PC-3 (cell line): ENCODE measurements around the gene PER2. TPM values are rescaled to one million over a fixed set of nuclear protein-coding genes. Genes with fewer than 3 reads are reported as not detected.

Experiments
- ATAC-seq: fragments of 200-7000 bp; cut with Tn5 transposase; 2 replicates; pipeline ENCODE4 v1.9.1; 2020; ENCODE audit warnings: mild to moderate bottlenecking, moderate library complexity
- BruUV-seq: library from RNA; stranded (reverse); fragments of 400-500 nt; replicated peaks from 2 replicates; lab custom pipeline; 2021; lab: Mats Ljungman, UMichigan
- CTCF ChIA-PET: fragments of 300-600 bp; sonication (Branson Sonifier 250); formaldehyde crosslinking; loops from one replicate; lab custom pipeline; 2022; ENCODE audit warnings: antibody characterized with exemption; lab: Charles Lee
- POLR2A ChIA-PET: fragments of 300-600 bp; sonication (Branson Sonifier 250); formaldehyde crosslinking; loops from one replicate; lab custom pipeline; 2022; ENCODE audit warnings: antibody characterized with exemption; ENCODE audit not compliant: unreplicated experiment; lab: Charles Lee
- DNase-seq: peaks from one replicate; pipeline ENCODE4 v3.0.0-alpha.2; 2015
- H2AFZ ChIP-seq: fragments of 300-600 bp; sonication (generic); 2 replicates; pipeline ENCODE4 v1.6.0; 2016; ENCODE audit warnings: antibody characterized with exemption, low read length
- H3F3A ChIP-seq: fragments of 300-600 bp; sonication (generic); one replicate; pipeline ENCODE4 v1.6.0; 2017; ENCODE audit warnings: antibody characterized with exemption, low read length, control low read depth, mild to moderate bottlenecking; ENCODE audit not compliant: unreplicated experiment
- H3K27ac ChIP-seq: fragments of 300-600 bp; sonication (generic); 2 replicates; pipeline ENCODE4 v1.5.1; 2016; ENCODE audit warnings: mild to moderate bottlenecking, low read length
- H3K27me3 ChIP-seq: fragments of 300-600 bp; sonication (generic); 2 replicates; pipeline ENCODE4 v1.6.1; 2016; ENCODE audit warnings: low read length, mixed read lengths
- H3K36me3 ChIP-seq: fragments of 300-600 bp; sonication (generic); 2 replicates; pipeline ENCODE4 v1.6.1; 2016; ENCODE audit warnings: low read depth, mixed run types, low read length, mixed read lengths
- H3K4me1 ChIP-seq: fragments of 300-600 bp; sonication (generic); 2 replicates; pipeline ENCODE4 v1.5.1; 2016; ENCODE audit warnings: low read length; ENCODE audit not compliant: insufficient read depth
- H3K4me2 ChIP-seq: fragments of 300-600 bp; sonication (generic); 2 replicates; pipeline ENCODE4 v1.6.0; 2016; ENCODE audit warnings: low read length
- H3K4me3 ChIP-seq: fragments of 300-600 bp; sonication (generic); 2 replicates; pipeline ENCODE4 v1.5.1; 2016; ENCODE audit warnings: mild to moderate bottlenecking, low read length, mixed read lengths
- H3K79me2 ChIP-seq: fragments of 300-600 bp; sonication (generic); 2 replicates; pipeline ENCODE4 v1.6.1; 2017; ENCODE audit warnings: low read length, mixed read lengths
- H3K9ac ChIP-seq: fragments of 300-600 bp; sonication (generic); 2 replicates; pipeline ENCODE4 v1.6.0; 2016; ENCODE audit warnings: mild to moderate bottlenecking, low read length
- H3K9me2 ChIP-seq: fragments of 300-600 bp; sonication (generic); replicated peaks from 2 replicates; pipeline ENCODE4 v1.6.1; 2016; ENCODE audit warnings: mixed run types, low read length, mixed read lengths
- H3K9me3 ChIP-seq: fragments of 300-600 bp; sonication (generic); 2 replicates; pipeline ENCODE4 v1.6.1; 2016; ENCODE audit warnings: low read length, mixed read lengths
- H4K20me1 ChIP-seq: fragments of 300-600 bp; sonication (generic); 2 replicates; pipeline ENCODE4 v1.6.1; 2016; ENCODE audit warnings: low read length, mixed read lengths
- CTCF ChIP-seq: fragments of 300-600 bp; sonication (generic); conservative IDR thresholded peaks from 2 replicates; pipeline ENCODE4 v1.5.1; 2017; ENCODE audit warnings: antibody characterized with exemption, low read depth, mild to moderate bottlenecking, low read length
- EZH2 ChIP-seq: fragments of 300-600 bp; sonication (generic); IDR thresholded peaks from one replicate; pipeline ENCODE4 v1.6.1; 2017; ENCODE audit warnings: antibody characterized with exemption, mild to moderate bottlenecking, low read length; ENCODE audit not compliant: unreplicated experiment
- EZH2phosphoT487 ChIP-seq: fragments of 300-600 bp; sonication (generic); IDR thresholded peaks from 2 replicates; pipeline ENCODE4 v1.6.1; 2018; ENCODE audit warnings: mild to moderate bottlenecking, antibody characterized with exemption, low read length, borderline replicate concordance
- intact Hi-C: fragments of 100-400 bp; cut with micrococcal nuclease; formaldehyde crosslinking; loops from 2 replicates; pipeline ENCODE4 v1.9.0; 2023
- total RNA-seq: library from RNA; depleted of rRNA; stranded (reverse); fragments of >200 nt; gene quantifications from 2 replicates; pipeline ENCODE4 v1.2.3, GENCODE V29; 2014

PER2 gene
- total RNA-seq, 1 experiment from 2014 or later, result 8.6 TPM

GRCh38 chr2:238295144-238296112 is 7.0 kb upstream of the PER2 start:
- no peak overlapping the region for H2AFZ ChIP-seq
- ChIA-PET POLR2A (no interaction called here), CTCF (no interaction called here)
- H3K4me3 ChIP-seq, result no peak overlapping the region
- H3K9me2 ChIP-seq, result no peaks in the 10 kb centered on the region
- intact Hi-C loops, result no loop called here
- no peak overlapping the region for H3K9ac ChIP-seq
- H3K4me1 ChIP-seq, result peaks cover 8% of the 10 kb centered on the region
- no peak overlapping the region for H3K4me2 ChIP-seq
- peaks cover 5% of the 10 kb centered on the region for H3F3A ChIP-seq
- BruUV-seq, result no TSS peak
- no peak for TF ChIP-seq EZH2phosphoT487
- TF ChIP-seq CTCF, result no peak
- TF ChIP-seq EZH2, result no peak
- no peaks in the 10 kb centered on the region for H3K9me3 ChIP-seq
- no peak for ATAC-seq
- no peaks in the 10 kb centered on the region for H3K27me3 ChIP-seq
- no peaks in the 10 kb centered on the region for H3K79me2 ChIP-seq
- H3K36me3 ChIP-seq, result no peaks in the 10 kb centered on the region
- no peaks in the 10 kb centered on the region for H4K20me1 ChIP-seq
- DNase-seq, result no peak
- no peak overlapping the region for H3K27ac ChIP-seq

- Histone ChIP-seq H3F3A (peaks cover 5% of the 10 kb centered on the region), H3K4me2 (no peak overlapping the region), H3K9ac (no peak overlapping the region), H4K20me1 (no peaks in the 10 kb centered on the region), H2AFZ (no peak overlapping the region), H3K4me3 (no peak overlapping the region), H3K27ac (no peak overlapping the region), H3K9me3 (no peaks in the 10 kb centered on the region), H3K79me2 (no peaks in the 10 kb centered on the region), H3K36me3 (no peaks in the 10 kb centered on the region), H3K9me2 (no peaks in the 10 kb centered on the region), H3K4me1 (peaks cover 14% of the 10 kb centered on the region), H3K27me3 (no peaks in the 10 kb centered on the region)
- intact Hi-C loops, result no loop called here
- ATAC-seq (no peak), DNase-seq (no peak)
- ChIA-PET POLR2A (no interaction called here), CTCF (interaction anchor here (0.6 kb wide), 1 partner anchor 39 kb away, joined by 4 read pairs; no protein-coding TSS in a partner anchor)
- no TSS peak for BruUV-seq
- TF ChIP-seq EZH2phosphoT487 (no peak), CTCF (no peak), EZH2 (no peak)
These were observed 6.2 kb upstream of the PER2 start for GRCh38 chr2:238294393-238295143.
